Measurements from ENCODE around the gene SETBP1. TPM values are rescaled to one million over a fixed set of nuclear protein-coding genes. Genes with fewer than 3 reads are reported as not detected.

The SETBP1 gene
- total RNA-seq, 1 experiment from 2014 or later = 0.23 TPM

DNA sequence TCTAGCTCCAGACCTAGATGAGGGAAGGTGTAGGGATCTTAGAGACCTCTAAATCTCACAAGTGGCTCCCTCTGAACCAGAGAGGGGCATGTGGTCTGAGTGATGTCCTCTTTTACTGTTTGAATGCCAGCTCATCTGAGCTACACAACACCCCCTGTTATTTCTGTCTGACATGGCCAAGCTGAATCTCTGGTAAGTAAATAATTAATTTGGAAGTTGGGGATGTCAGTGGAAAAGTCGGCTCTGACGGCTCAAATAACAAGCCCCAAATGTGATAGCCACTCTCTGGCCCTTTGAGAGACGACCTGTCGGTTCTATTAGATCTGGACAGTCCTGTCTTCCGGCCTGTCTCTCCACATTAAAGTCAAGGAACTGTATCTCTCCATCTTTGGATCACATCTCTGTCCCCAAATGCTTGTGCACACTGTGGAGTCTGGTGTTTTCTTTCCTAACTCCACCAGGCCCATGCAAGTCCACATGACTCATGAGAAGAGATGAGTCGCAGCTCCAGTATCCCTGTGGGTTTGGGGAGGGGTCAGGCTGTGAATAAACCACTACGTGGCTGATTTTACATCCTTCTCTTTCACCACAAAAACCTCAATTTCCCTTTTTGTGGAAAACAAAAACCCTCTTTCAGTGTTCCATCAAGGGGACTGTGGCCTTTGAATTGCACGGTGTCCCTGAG is 52.5 kb downstream of the SETBP1 start:
- ChIA-PET CTCF (no interaction called here), POLR2A (no interaction called here)
- BruUV-seq (replicated peaks) = no TSS peak
- Histone ChIP-seq H3K36me3 (ENCODE audit: control insufficient read depth, insufficient read depth, low read length) (no peaks in the 10 kb centered on the region), H3K27ac (ENCODE audit: low read length) (no peak overlapping the region), H3K9me3 (ENCODE audit: control insufficient read depth, insufficient read depth, low read depth, low read length) (no peaks in the 10 kb centered on the region), H3K27me3 (ENCODE audit: control insufficient read depth, insufficient read depth, low read length) (no peaks in the 10 kb centered on the region), H3K4me3 (ENCODE audit: low read depth in 2 of 2, low read length in 2 of 2) (no peak overlapping the region), H3K4me1 (ENCODE audit: control insufficient read depth, insufficient read depth, low read length) (no peaks in the 10 kb centered on the region)
- intact Hi-C loops (cut with micrococcal nuclease; ENCODE audit: unreplicated experiment) = no loop called here
- TF ChIP-seq TCF7L2 (IDR thresholded peaks at IDR 0.05; ENCODE audit: low read depth, low read length) (no peak), POLR2AphosphoS5 (IDR thresholded peaks at IDR 0.05; ENCODE audit: low read depth, low read length) (no peak), SIN3A (IDR thresholded peaks at IDR 0.05; ENCODE audit: borderline replicate concordance, insufficient read depth, low read depth, low read length) (no peak), CTCF (IDR thresholded peaks at IDR 0.05) (no peak), REST (IDR thresholded peaks at IDR 0.05; ENCODE audit: insufficient read depth in 1 of 2, low read depth in 2 of 2, low read length in 1 of 2) (no peak)
- in situ Hi-C loops (cut with HindIII; ENCODE audit: low pct_unique_long_range_greater_than_20kb, low sequenced_read_pairs) = no loop called here
- ATAC-seq = no peak
- DNase-seq (ENCODE audit: low read depth, low spot score) = no peak

- intact Hi-C loops (cut with micrococcal nuclease; ENCODE audit: unreplicated experiment) = no loop called here
- Histone ChIP-seq H3K4me1 (ENCODE audit: control insufficient read depth, insufficient read depth, low read length) (no peaks in the 10 kb centered on the region), H3K27ac (ENCODE audit: low read length) (no peak overlapping the region), H3K9me3 (ENCODE audit: control insufficient read depth, insufficient read depth, low read depth, low read length) (no peaks in the 10 kb centered on the region), H3K4me3 (ENCODE audit: low read depth in 2 of 2, low read length in 2 of 2) (no peak overlapping the region), H3K27me3 (ENCODE audit: control insufficient read depth, insufficient read depth, low read length) (no peaks in the 10 kb centered on the region), H3K36me3 (ENCODE audit: control insufficient read depth, insufficient read depth, low read length) (no peaks in the 10 kb centered on the region)
- ATAC-seq = no peak
- in situ Hi-C loops (cut with HindIII; ENCODE audit: low pct_unique_long_range_greater_than_20kb, low sequenced_read_pairs) = no loop called here
- BruUV-seq (replicated peaks) = no TSS peak
- DNase-seq (ENCODE audit: low read depth, low spot score) = no peak
- TF ChIP-seq CTCF (IDR thresholded peaks at IDR 0.05) (no peak), TCF7L2 (IDR thresholded peaks at IDR 0.05; ENCODE audit: low read depth, low read length) (no peak), POLR2AphosphoS5 (IDR thresholded peaks at IDR 0.05; ENCODE audit: low read depth, low read length) (no peak)
- CTCF ChIA-PET = no interaction called here
- POLR2A ChIA-PET = no interaction called here
Observed at GRCh38 chr18:44733754-44734465, 53.2 kb downstream of the SETBP1 start.
